GM21360 (cell line): Measurements from ENCODE around the gene MROH7.

Experiments
- ATAC-seq: cut with Tn5 transposase; IDR thresholded peaks from one replicate; pipeline ENCODE4 v1.9.1; 2021; ENCODE audit warnings: mild to moderate bottlenecking, moderate library complexity; ENCODE audit not compliant: unreplicated experiment

The MROH7 gene

DNA sequence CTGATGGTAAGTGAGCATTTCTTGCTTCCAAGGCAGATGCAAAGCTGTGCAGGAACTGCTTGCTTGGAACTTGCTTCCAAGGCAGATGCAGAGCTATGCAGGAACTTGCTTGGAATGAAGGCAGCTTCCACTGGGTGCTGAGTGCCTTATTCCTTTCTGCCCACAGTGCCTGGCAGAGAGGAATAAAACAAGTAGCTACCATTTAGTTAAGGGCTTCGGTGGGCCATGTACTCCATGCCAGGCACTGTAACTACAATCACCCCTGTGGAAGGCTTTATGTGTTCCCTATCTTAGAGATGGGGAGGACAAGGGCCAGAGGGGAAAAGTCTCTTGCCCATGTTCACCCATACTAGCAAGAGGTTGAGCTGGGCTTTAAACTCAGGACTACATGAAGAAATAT, 8.3 kb downstream of the MROH7 start:
- no peak for ATAC-seq

DNA sequence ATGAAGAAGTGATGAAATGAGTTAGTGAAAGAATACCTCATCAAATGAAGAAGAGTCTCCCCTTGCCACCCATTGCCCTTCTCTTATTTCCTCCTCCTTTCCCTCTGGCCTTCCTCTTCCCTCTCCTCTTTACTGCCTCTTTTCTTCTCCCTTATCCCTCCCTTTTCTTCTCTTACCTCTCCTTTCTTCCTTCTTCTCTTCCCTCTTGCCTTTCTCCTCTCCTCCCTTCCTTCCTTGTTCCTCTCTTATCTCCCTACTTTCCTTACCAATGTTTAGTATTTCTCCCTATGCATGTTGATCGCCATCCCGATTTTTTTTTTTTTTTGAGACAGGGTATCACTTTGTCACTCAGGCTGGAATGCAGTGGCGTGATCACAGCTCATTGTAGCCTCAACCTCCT, 8.8 kb downstream of the MROH7 start:
- ATAC-seq: no peak

DNA sequence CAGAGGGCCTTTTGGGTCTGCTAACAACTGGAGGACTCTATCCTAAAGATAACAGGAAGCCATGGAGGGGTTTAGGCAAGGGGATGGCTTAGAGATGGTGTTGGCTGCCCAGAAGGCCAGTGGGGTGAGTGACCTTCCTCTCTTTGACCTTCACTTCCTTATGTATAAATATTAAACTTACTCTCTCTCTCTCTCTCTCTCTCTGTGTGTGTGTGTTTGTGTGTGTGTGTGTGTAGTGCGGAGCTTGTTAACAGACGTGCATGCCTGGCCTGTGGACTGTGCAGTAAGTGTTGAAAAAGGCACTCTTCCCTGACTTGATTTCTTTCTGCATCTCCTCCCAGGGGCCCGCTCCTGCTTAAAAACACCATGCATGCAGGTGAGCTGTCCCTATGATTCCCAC, 10.0 kb downstream of the MROH7 start:
- ATAC-seq: no peak

DNA sequence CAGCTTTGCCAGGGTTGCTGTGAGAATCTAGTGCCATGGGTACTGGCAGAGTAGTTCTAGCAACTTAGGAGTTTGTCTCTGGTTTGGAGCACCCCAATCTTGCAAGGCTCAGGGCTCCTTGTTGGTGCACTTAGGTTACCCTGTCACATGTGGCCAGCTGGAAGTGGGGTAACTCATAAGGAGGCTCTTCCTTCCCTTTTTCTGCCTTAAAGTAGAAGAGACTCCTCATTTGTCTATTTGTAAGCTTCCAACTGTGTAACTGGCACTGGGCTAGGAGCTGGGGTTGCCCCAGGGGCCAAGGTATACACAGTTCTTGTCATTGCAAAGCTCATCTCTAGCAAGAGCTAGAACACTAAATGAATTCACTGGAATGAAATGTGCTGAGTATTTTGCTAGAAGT, 10.6 kb downstream of the MROH7 start:
- ATAC-seq: no peak

DNA sequence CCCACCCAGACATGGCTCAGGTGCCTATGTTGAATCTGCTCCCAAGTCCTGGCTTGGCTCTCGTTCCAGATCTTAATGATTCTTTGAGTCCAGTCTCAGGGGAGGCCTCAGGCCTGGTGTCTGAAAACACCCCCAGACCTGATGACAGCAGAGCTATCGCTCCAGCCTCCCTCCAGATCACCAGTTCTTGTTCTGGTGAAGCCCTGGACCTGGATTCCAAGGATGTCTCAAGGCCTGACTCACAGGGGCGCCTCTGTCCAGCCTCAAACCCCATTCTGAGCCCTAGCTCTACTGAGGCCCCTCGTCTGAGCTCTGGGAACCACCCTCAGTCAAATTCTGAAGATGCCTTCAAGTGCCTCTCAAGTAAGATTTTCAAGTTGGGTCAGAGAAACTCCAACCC, 11.4 kb downstream of the MROH7 start:
- no peak for ATAC-seq

DNA sequence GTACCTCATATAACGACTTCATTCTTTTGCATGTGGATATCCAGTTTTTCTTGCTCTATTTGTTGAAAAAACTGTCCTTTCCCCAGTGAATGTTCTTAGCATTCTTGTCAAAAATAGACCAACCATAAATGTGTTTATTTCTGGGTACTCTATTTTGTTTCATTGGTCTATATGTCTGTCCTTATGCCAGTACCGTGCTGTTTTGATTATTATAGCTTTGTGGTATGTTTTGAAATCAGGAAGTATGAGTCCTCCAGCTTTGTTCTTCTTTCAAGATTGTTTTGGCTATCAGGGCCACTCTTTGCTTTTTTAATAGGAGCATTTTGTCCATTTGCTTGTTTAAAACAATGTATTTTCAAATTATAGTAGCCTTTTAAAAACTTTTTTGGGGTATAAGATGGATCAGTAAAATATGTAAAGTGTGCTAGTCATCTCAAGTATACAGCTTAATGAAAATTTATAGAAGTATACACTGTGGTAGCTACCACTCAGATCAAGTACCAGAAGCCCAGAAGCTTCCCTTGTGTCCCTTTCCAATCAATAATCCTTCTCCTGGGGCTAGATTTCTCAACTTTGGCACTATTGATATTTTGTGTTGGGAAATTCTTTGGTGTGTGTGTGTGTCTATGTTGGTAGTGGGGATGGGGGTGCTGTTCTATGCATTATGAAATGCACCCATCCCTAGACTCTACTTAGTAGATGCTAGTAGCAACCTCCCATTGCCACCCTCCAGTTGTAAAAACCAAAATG, 16.8 kb downstream of the MROH7 start:
- ATAC-seq: no peak

DNA sequence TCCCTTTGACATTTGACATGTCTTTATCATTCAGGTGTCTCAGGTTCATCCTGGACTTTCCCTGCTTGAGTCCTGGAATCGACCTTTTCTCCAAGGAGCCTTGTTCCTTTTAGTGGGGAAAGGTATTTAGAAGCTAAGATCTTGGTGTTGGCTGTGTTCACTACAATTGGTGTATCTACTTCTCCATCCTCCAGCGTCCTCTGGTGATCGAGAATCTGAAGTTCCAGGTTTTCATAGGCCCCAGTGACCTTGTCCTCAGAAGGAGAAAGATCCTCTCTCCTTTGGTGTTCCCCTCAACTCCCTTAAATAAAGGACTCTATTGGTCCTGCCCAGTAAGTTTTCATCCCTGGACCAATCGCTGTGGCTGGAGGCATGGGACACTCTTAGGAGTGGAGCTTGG, 22.1 kb downstream of the MROH7 start:
- ATAC-seq: no peak

DNA sequence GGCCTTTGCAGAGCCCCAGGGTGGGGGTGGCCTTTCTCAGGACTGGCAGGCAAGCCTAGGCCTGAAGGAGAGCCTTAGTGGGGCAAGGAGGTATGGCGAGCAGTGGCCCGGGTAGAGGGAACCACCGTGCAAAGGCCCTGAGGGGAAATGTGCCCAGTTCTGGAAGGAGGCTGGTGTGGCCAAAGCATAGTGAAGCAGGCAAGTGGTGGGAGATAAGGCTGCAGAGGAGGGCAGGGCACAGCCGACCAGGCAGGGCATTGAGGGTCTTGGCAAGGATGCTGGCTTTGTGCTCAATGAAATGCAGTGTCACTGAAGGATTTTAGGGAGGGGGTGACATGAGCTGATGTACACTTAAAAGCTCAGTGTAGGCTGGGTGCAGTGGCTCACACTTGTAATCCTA, 22.8 kb downstream of the MROH7 start:
- ATAC-seq: no peak

DNA sequence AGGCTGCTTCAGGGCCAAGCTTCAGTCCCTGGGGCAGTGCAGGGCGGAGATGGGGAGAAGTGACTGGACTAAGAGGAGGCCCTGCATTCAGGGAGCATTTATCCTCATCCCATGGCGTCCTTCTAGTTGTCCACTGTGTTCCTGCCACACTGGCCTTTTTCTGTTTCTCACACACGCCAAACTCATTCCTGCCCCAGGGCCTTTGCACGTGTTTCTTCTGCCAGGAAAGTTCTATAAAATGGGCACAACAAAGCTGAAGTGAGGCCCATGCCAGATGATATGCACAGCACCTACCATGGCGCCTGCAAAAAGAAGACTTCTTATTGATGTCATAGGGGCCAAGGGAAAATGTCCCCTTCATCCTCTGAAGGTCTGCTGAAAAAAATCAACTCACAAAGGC, 24.3 kb downstream of the MROH7 start:
- ATAC-seq: no peak

DNA sequence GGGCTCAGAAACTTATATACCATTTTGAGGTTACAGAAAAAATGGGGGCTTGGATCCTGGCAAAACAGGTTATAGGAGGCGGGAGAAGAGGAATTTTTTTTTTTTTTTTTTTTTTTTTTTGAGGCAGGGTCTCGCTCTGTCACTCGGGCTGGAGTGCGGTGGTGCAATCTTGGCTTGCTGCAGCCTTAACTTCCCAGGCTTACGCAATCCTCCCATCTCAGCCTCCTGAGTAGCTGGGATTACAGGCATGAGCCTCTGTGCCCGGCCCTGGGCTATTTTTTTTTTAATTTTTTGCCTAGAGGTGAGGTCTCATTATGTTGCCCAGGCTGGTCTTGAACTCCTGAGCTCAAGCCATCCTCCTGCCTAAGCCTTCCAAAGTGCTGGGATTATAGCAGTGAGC, 24.7 kb downstream of the MROH7 start:
- no peak for ATAC-seq

DNA sequence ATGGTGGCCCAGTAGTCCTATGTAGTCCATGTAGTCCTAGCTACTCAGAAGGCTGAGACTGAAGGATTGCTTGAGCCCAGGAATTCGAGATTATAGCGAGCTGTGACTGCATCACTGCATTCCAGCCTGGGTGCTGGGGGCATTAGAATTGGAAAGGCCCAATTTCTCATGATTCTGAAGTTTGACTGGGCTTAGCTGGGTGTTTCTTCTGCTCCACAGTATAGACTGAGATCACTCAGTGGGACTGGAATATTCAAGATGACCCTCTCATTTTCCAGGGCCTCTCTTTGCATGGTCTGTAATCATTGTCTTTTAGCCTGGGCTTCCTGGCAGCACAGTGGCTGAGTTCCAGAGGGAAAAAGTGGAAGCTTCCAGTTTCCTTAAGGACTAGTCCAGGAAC, 26.2 kb downstream of the MROH7 start:
- ATAC-seq: no peak

DNA sequence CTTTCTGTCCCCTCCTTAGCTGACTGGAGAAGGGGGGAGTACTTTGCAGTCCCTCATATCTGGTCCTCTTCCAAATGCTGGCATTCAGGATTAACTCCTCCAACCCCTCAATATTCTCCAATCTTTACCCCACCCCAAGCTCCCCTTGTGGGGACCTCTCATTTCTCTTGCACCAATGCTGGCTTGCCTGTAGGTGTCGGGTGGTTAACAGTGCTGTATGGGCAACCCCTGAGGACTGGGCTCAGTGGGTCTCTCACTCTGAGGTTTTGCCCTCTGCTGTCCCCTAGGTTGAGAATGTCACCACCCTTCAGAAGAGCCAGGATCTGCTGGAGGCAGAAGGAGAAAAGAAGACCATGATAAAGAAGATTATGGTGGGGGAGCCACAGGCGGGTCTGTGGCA, 27.0 kb downstream of the MROH7 start:
- ATAC-seq: no peak

DNA sequence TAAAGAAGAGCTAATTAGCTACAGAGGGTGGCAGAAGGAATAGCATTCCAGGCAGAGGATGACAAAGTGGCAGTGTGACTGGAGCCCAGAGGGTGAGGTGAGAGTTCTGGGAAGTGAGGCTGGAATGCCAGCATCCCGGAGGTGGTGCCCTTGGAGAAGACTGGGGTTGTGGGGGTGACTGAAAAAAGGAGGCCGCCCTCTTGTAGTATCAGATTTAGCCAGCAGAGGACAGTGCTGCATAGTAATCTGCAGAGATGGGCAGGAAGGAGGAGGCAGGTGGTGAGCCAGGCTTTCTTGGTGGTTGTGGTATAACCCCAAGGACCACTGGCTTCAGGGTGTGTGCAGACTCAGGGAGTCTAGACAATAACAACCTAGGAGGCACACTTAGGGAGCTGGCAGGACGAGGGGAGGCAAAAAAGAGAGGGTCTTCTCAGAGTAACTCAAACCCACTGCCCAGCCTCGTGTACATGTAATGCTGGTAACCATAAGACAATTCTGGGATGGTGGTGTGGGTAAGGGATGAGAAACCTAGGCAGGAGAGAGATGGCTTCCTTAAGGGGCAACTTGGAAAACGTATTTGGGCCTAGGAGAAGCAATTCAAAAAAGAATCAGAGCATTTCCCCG, 30.5 kb downstream of the MROH7 start:
- no peak for ATAC-seq

DNA sequence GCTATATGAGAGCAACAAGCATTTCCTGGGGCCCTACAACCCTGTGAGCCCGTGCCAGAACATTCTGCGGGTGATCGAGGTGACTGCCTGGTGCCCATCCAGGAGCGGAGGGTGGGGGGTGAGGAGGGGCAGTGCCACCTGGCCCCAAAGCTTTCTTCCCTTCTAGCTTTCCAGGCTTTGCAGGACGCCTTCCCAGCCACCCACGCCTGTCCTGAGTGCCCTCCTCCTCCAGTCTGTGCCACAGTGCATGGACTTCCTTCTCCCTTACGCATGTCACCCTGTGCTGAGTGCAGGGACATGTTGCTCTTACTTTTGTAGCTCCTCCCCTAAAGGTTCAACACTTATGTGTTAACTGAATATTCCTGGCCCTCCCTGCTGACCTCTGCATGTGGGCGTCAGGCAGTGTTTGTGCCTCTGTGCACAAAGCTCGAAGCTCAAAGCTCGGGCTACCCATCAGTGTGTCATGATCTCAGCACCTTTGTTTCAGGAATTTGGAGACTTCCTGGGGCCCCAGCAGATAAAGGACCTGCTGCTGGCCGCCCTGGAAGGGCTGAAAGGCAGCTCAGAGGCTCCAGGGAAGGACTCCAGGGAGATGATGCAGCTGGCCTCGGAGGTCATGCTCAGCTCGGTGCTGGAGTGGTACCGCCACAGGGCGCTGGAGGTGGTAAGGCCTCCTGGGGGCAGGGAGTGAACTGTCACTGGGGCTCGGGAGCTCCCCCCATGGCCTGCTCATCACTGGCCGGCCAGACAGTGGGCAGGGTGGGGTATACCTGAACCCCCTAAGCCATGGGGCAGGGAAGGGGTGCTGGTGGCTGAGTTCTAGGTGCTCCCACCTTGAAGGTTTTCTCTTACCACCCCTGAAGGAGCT, 37.4 kb downstream of the MROH7 start:
- ATAC-seq: no peak

DNA sequence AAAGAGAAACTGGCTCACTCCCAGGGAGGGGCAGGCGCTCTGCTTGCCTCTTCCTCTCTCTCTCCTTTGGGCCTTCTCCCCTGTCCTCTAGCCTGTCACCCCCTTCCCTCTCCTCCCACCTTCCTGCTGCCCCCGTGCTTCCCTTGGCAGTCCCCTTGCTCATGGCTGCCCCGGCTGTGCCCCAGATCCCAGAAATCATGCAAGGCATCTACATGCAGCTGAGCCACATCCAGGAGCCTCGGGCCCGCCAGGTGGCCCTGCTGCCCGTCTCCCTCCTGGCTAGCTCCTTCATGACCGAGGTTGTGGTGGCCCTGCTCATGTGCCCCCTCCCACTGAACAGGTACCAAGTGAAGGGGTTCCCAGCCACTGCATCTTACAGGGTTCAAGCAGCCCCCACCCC, 38.1 kb downstream of the MROH7 start:
- no peak for ATAC-seq

DNA sequence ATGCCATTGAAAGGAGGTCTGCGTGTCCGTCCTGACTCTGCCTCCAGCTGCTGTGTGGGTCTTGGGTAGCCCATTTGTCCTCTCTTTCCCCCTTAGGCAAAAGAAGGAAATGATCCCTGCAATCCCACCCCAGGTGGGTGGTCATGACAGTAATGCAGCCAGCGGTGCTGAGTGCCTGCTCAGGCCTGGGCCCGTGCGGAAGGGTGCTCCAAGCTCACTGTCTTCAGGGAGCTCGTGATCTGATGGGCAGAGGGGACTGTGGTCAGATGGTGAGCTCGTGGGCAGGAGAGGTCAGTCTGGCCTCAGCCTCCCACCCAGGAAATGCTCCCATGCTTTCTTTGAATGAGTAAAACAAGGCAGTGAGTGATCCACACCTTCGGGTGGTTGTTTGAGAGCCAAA, 38.8 kb downstream of the MROH7 start:
- ATAC-seq: no peak

DNA sequence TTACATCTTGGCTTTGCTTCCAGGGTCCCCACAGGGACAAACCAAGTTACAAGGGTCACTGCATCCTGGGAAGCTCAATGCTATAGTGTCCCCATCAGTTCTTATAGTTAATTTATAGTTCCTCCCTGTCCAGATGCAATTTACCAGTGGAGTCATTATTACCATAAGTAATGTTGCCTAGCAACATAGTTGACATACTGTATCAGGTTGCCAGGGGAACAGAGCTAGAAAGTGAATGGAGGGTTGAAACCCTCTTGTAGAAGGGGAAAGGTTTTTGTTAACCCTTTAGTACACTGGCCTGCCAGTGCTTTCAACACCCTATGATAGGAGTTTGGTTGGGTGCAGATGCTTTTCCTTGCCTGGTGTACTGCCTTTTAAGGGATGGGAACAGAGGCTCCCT, 39.8 kb downstream of the MROH7 start:
- ATAC-seq: no peak

DNA sequence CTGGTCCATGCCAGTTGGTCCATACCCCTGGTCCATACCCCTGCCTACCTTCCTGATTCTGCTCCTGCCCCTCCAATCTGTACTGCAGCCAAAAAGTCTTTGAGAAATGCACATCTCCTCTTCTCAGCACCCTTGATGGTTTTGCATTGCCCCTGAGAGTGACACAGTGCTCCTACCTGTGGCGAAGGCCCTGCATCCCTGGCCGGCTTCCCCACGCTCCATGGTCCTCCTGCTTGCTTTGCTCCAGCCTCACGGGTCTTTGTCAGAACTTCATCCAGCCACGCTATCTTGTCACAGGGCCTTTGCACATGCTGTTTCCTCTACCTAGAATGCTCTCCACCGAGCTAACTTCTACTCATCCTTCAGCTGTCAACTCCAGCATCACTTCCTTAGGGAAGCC, 41.9 kb downstream of the MROH7 start:
- no peak for ATAC-seq

DNA sequence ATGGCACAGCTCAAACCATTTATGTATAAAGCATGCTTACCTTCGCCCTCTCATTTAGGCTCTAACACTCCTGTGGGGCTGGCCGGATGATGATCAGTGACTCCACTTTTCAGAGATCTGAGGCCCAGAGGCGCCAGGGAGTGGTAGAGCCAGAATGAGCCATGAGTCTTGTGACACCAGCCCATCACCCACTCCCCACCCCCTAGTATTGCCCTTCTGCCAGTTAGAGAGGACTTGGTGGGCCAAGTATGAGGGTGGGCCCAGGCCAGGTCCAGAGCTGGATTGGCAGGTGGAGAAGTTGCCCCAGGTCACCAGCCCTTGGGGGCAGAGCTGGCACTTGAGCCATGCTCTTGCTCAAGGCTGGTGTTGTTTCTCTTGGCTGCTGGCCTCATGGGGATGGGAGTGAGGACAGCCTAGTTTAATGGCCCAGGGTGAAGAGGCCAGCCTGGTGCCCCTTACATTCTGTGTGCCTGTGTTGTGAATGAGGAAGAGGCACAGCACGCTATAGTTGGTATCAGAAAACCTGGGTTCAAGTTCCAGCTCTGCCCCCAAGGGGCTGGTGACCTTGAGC, 43.8 kb downstream of the MROH7 start:
- ATAC-seq: no peak

DNA sequence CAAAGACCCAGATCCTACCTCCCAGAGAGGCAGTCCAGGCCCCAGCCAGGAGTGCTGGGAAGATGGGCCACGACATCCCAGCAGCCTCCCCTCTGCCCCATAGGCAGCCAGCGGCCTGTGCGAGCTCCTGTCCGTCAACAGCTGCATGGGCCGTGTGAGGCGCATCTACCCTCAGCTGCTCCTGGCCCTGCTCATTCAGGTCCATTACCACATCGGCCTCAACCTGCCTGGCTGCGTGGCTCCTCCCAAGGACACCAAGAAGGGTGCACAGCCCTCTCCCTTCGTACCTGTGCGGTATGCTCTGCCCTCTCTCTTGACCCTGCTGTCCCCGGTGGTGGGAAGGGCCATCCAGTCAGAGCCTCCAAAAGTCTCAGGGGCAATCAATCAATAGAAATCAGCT, 44.6 kb downstream of the MROH7 start:
- no peak for ATAC-seq

DNA sequence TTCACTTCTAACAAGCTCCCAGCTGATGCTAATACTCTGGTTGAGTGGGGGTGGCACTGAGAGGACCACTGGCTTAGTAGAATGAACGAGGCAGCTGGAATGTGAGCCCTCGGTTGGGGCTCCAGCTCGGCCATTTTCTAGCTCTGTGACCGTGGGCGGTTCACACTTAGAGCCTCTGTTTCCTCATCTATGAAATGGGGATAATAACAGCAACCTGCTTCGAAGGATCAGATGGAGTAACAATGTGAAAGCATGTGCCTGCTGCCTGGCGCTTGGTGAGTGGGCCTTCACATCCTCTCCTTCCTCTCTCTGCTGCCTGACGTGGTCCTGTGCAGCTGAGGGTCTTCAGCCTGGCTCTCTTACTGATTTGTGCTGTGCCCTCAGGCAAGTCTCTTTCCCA, 53.2 kb downstream of the MROH7 start:
- no peak for ATAC-seq

DNA sequence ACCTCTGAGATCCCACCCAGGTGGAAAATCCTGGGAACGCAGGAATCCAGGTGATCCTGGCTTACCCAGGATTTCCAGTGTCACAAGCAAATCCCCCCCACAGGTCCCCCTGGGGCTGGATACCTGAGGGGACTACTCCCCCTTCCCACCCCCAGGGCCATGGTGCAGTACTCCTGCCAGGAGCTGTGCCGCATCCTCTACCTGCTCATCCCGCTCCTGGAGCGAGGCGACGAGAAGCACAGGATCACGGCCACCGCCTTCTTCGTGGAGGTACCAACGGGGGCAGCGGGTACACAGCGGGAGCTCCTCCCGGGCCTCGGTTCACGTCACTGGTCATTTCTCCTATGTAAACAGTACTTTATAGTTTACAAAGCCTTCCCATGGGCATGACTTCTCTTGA, 53.6 kb downstream of the MROH7 start:
- ATAC-seq: no peak
